ENCODE measurements around the gene TAS2R40.

GRCh38 chr7:143214789-143215679 is 6.8 kb upstream of the TAS2R40 start:
- TF ChIP-seq PAX5 (IDR thresholded peaks at IDR 0.05; ENCODE audit: insufficient read depth, low read length, severe bottlenecking) (no peak), TAF1 (IDR thresholded peaks at IDR 0.05; ENCODE audit: low read depth, low read length) (no peak), POLR2A (IDR thresholded peaks at IDR 0.05; ENCODE audit: low read depth, low read length) (no peak)
